ENCODE data around the gene CPN1. TPM values are rescaled to one million over a fixed set of nuclear protein-coding genes. Genes with fewer than 3 reads are reported as not detected.

The CPN1 gene
- polyA plus RNA-seq, 3 donors from 2014 or later, result not detected

DNA sequence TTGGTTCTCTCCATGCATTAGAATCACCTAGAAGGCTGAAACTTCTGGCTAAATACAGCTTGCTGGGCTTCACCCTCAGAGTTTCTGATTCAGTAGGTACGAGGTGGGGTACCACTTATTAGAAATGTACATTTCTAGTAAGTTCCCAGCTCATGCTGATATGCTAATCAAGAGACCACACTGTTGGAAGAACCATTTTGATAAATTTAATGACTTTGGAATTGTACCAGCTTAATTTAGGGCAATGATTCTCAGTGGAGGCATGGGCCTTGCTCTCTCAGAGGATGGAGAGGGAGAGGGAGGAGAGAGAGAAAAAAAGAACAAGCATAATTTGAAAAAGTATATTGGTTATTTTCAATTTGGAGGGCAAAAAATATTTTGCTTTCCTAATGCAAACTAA, 20.3 kb downstream of the CPN1 start:
- no peak for DNase-seq
- H3K36me3 Mint-ChIP-seq, result no peaks in the 10 kb centered on the region
- no peaks in the 10 kb centered on the region for H3K4me1 Mint-ChIP-seq
- H3K27ac Mint-ChIP-seq, result no peak overlapping the region
- peaks cover 2 to 10% (median 9%) of the 10 kb centered on the region in 3 donors for H3K27me3 Mint-ChIP-seq (ENCODE audit: low read depth in 3 of 3)
- H3K9me3 Mint-ChIP-seq, result no peaks in the 10 kb centered on the region
- H3K4me3 Mint-ChIP-seq, result no peak overlapping the region

DNA sequence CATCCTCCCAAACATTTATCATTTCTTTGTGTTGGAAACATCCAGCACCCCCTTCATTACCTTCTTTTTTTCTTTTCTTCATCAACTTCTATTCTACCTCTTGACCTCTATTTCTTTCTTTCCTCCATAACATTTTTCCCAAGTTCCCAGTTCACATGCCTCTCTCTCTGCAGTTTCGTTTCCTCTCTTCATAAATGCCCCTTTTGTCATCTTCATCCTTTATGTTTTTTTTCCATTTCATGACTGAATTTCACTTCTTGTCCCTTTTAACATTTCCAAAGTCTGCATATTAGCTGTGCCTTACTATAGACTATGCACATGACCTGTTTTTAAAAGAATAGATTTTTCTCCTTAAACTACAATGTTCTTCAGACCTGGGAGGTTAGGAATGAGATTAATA, 23.7 kb downstream of the CPN1 start:
- no peaks in the 10 kb centered on the region for H3K9me3 Mint-ChIP-seq
- H3K27me3 Mint-ChIP-seq (ENCODE audit: low read depth in 3 of 3), result peaks cover 0 to 13% (median 13%) of the 10 kb centered on the region in 3 donors
- no peaks in the 10 kb centered on the region for H3K36me3 Mint-ChIP-seq
- no peak overlapping the region for H3K4me3 Mint-ChIP-seq
- H3K4me1 Mint-ChIP-seq, result no peaks in the 10 kb centered on the region
- no peak overlapping the region for H3K27ac Mint-ChIP-seq
- DNase-seq, result no peak

DNA sequence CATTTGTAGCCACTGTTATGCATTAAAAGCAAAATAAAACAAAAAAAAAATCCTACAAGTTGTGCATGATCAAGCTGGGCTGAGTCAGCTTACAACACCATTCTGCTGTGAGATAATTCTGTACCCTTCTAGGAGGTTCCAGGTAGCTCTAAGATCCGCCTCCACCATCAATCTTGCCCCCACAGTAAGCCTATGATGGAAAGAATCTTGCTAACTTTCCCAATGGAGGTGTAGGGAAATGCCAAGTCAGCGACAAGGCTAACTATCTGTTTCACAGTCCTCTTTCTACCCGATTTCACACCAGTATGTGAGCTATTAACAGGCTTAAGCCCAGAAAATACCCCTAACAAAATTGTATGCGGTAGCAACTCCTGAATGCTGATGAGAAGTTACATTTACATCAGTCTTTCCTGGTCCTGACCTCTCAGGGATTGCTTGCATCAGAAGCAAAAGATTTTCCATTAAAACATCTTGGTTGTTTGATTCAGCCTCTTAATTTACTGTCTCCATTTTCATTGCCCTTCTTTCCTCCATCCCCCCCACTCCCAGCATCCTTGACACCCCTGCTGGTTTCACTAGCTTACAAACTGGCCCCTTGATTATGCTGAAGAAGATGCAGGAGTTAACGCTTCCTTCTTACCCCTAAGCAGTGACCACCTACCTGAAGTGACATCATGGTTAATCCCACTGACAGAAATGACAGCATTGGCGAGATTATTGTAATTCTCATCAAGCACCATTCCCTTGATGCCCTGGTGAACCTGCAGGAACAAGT, 27.8 kb downstream of the CPN1 start:
- no peaks in the 10 kb centered on the region for H3K4me1 Mint-ChIP-seq
- no peak overlapping the region for H3K4me3 Mint-ChIP-seq

DNA sequence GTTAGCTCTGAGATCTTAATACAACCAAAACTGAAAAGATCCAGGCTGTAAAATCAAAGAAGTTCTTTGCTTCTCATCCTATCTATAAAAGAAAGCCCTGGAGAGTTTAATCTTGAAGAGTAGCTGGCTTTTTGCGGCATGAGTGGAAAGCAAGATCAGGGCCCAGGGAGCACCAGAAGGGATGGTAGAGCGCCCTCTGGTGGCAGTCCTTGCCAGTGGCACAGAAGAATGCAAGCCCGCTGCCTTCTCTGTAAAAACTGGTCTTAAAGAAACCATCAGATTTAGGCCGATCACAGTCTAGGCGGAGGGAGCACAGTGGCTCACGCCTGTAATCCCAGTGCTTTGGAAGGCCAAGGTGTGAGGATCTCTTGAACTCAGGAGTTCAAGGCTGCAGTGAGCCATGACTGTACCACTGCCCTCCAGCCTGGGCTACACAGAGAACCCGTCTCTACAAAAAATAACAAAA, 35.6 kb downstream of the CPN1 start:
- Mint-ChIP-seq H3K27me3 (ENCODE audit: low read depth in 3 of 3) (peaks cover 2 to 4% (median 3%) of the 10 kb centered on the region in 3 donors), H3K4me3 (no peak overlapping the region), H3K27ac (no peak overlapping the region), H3K36me3 (no peaks in the 10 kb centered on the region), H3K4me1 (no peaks in the 10 kb centered on the region), H3K9me3 (no peaks in the 10 kb centered on the region)
- peak; percentile 54 to 69 (median 57) for DNase-seq

More for the DNA sequence above, 27.8 kb downstream of the CPN1 start:
- DNase-seq, result no peak
- Mint-ChIP-seq H3K36me3 (no peaks in the 10 kb centered on the region), H3K9me3 (no peaks in the 10 kb centered on the region), H3K27ac (no peak overlapping the region), H3K27me3 (ENCODE audit: low read depth in 3 of 3) (peaks cover 0 to 12% (median 8%) of the 10 kb centered on the region in 3 donors)

DNA sequence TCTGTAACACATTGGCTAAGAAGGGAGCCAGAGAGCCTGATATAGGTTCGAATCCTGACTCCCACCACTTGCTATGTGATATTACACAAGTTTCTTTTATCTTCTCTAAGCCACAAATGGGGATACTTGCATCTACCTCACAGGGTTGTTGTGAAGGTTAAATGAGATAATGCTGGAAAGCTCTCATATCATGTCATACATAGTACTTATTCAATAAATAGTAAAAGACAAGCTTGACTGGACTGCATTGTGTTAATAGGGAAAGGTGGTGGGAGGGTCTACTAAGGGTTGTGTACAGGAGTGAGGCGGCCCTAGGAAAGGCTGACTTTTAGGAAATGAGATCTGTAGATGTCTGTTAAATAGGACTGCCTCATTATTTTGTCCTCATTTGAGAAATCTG, 36.1 kb downstream of the CPN1 start:
- DNase-seq, result peak in 1 of 3 donors; percentile 0
- no peak overlapping the region for H3K27ac Mint-ChIP-seq
- no peak overlapping the region for H3K4me3 Mint-ChIP-seq
- H3K27me3 Mint-ChIP-seq (ENCODE audit: low read depth in 3 of 3), result peaks cover 2 to 4% (median 3%) of the 10 kb centered on the region in 3 donors
- H3K36me3 Mint-ChIP-seq, result no peaks in the 10 kb centered on the region
- no peaks in the 10 kb centered on the region for H3K9me3 Mint-ChIP-seq
- no peaks in the 10 kb centered on the region for H3K4me1 Mint-ChIP-seq

DNA sequence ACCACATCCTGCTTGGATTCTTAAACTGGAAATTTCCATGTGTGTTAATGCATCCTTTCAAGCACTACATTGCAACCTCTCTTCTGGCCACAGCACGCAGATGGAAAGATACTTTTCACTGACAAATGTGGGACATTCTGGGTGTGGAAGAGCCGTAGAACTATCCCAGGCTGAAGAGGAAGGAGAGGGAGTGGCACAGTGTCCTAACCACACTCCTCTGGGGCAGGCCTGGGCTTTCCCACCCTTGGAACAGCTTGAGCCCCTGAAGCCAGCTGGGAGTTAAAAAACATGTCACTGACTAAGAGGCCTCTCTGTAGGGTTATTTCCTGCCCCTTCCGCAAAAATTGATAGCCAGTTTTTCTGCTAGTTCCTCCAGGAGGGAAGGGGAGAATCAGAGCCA, 37.9 kb downstream of the CPN1 start:
- Mint-ChIP-seq H3K27me3 (ENCODE audit: low read depth in 3 of 3) (peaks cover 2 to 4% (median 3%) of the 10 kb centered on the region in 3 donors), H3K36me3 (no peaks in the 10 kb centered on the region), H3K4me3 (no peak overlapping the region), H3K27ac (no peak overlapping the region), H3K4me1 (no peaks in the 10 kb centered on the region), H3K9me3 (no peaks in the 10 kb centered on the region)
- no peak for DNase-seq

DNA sequence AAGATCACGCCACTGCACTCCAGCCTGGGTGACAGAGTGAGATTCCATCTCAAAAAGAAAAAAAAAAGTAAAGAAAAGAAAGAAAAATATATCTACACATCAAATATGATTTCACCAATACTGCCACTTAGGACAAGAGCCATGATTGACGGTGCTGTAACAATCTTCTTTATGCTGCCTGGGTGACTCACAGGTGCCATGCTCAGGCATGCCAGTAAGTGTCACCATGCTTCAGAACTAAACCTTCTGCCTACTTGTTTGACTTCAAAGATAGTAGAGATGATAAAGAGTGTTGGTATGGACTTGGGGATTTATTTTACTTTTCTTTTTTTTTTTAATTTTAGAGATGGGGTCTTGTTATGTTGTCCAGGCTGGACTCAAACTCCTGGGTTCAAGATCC, 38.3 kb downstream of the CPN1 start:
- H3K4me1 Mint-ChIP-seq, result no peaks in the 10 kb centered on the region
- H3K36me3 Mint-ChIP-seq, result no peaks in the 10 kb centered on the region
- no peak overlapping the region for H3K4me3 Mint-ChIP-seq
- DNase-seq, result no peak
- H3K9me3 Mint-ChIP-seq, result no peaks in the 10 kb centered on the region
- peaks cover 0 to 6% (median 3%) of the 10 kb centered on the region in 3 donors for H3K27me3 Mint-ChIP-seq (ENCODE audit: low read depth in 3 of 3)
- no peak overlapping the region for H3K27ac Mint-ChIP-seq

DNA sequence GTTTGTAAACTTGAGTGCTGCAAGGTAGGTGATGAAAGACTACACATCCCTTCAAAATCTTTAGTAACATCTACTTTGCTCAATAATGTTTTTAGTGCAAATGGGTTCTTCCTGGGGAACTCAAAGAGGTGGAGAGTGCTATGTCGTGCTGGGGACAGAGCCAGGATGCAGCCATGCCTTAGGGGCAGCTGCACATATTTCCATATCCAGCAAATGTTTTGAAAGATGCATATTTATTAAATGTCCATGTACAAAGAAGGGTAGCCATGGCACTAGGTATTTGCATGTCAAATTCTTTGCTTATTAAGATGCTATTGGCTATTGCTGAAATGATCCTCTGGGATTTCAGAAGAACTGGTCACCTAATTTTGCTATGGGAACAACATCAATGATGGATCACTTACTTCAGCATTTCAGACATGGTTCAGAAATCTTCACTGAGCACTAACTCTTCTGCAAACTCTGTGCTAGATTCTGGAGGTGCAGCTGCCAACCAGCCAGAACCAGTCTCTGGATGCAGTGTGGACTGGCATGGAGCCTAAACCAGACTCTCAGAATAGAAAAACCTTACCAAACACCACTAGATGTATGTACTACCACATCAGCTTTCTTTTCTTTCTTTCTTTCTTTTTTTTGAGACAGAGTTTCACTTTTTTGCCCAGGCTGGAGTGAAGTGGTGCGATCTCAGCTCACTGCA, 40.2 kb downstream of the CPN1 start:
- no peaks in the 10 kb centered on the region for H3K4me1 Mint-ChIP-seq
- no peak overlapping the region for H3K4me3 Mint-ChIP-seq
- peaks cover 0 to 18% (median 2%) of the 10 kb centered on the region in 3 donors for H3K27me3 Mint-ChIP-seq (ENCODE audit: low read depth in 3 of 3)
- no peaks in the 10 kb centered on the region for H3K9me3 Mint-ChIP-seq
- H3K27ac Mint-ChIP-seq, result no peak overlapping the region
- no peak for DNase-seq
- H3K36me3 Mint-ChIP-seq, result no peaks in the 10 kb centered on the region

DNA sequence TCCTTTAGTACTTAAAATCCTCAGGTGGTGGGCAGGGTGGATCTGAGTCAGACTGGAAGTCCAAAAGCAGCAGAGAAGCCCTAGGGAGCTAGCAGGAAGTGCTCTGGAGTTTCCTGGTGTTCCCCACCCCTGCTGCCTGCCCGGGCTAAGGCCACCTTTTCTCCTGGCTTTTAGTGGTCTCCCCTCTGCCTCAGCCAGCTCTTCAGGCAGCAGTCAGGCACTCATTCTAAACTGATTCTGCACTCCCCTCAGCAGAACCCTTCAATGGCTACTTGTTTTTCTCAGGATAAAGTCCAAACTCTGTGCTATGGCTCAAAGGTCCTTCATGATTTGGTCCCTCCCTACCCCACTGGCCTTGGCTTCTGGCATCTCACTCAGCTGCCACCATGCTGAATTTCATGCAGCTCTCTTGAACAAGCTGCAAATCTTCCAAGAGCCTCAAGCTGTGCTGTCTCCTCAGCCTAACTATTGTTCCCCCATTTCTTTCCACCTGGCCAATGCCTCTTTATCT, 43.1 kb downstream of the CPN1 start:
- Mint-ChIP-seq H3K9me3 (no peaks in the 10 kb centered on the region), H3K27me3 (ENCODE audit: low read depth in 3 of 3) (peaks cover 0 to 22% (median 5%) of the 10 kb centered on the region in 3 donors), H3K36me3 (no peaks in the 10 kb centered on the region), H3K4me3 (no peak overlapping the region), H3K27ac (no peak overlapping the region), H3K4me1 (no peaks in the 10 kb centered on the region)
- no peak for DNase-seq

DNA sequence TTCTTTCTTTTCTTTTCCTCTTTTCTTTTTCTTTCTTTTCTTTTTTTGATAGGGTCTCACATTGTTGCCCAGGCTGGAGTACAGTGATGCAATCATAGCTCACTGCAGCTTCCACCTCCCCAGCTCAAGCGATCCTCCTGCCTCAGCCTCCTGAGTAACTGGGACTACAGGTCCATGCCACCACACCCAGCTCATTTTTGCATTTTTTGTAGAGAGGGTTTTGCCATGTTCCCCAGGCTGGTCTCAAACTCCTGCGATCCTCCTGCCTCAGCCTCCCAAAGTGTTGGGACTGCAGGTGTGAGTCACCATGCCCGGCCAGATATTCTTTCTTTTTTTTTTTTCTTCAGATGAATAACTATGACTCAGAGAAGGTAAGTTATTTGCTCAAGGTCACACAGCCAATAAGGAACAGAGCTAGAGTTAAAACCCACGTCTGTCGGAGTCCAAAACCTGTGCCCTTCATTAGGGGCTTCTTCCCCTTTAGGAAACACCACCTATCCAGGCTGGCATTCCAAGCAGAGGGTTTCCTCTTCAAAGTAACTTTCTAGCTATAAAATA, 43.8 kb downstream of the CPN1 start:
- Mint-ChIP-seq H3K27ac (no peak overlapping the region), H3K9me3 (no peaks in the 10 kb centered on the region), H3K4me3 (no peak overlapping the region), H3K27me3 (ENCODE audit: low read depth in 3 of 3) (peaks cover 0 to 22% (median 5%) of the 10 kb centered on the region in 3 donors), H3K4me1 (no peaks in the 10 kb centered on the region), H3K36me3 (no peaks in the 10 kb centered on the region)
- no peak for DNase-seq

DNA sequence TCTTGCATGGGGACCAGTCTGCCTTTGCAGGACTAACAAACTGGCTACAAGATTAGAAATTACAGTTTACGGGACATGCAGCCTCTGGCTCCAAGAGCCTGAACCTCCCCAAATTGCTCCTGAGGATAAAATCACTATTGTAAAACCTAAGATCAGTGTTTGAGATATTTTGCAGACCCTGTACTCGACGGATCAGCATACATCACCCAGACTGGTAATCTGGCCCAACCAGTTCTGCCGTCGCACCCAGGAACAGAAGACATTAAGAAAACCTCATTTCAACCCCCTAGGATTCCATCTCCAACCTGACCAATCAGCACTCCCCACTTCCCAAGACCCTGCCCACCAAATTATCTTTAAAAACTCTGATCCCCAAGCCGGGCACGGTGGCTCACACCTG, 44.8 kb downstream of the CPN1 start:
- Mint-ChIP-seq H3K27ac (no peak overlapping the region), H3K4me3 (no peak overlapping the region), H3K27me3 (ENCODE audit: low read depth in 3 of 3) (peaks cover under 1 to 18% (median 5%) of the 10 kb centered on the region in 3 donors), H3K4me1 (no peaks in the 10 kb centered on the region), H3K9me3 (no peaks in the 10 kb centered on the region), H3K36me3 (no peaks in the 10 kb centered on the region)
- DNase-seq, result no peak

DNA sequence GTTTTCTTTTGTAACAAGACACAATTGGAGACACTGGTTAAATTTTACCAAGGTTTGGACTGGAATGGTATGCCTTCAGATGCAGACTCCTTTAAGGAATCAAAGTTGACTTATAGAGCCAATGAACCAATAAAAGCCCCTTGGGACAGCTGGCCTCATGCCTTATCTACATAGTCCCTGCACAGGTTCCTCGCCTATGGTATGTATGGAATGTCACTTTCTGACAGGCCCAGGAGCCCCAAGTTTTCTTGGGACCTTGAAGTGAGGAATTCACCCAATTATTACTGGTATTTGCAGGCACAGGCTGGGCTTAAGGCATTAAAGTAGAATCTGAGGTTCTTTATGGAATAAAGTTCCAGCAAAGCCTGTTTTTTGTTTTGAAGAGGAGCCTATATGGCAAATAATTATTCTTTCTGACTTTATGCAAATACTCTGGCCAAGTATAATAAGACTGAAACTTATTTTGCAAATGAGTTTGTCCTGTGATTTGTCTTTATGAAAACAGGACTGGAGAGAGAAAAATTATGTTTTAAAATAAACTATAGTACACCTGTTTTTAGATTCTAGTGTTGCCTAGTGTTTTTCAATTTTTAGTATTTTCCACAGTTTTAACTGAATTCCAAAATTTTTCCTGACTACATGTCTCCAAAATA, 47.8 kb downstream of the CPN1 start:
- Mint-ChIP-seq H3K27ac (no peak overlapping the region), H3K36me3 (no peaks in the 10 kb centered on the region), H3K4me1 (no peaks in the 10 kb centered on the region)

DNA sequence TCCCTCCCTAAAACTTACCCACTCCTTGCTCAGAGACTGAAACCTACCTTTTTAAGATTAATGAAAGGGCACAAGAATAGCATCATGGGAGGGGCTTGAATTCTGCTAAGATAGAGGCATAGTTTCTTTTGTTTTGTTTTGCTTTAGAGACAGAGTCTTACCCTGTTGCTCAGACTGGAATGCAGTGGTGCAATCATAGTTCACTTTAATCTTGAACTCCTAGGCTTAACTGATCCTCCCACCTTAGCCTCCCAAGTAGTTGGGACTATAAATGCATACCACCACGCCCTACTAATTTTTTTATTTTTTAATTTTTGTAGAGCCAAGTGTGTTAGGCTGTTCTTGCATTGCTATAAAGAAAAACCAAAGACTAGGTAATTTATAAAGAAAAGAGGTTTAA, 54.3 kb downstream of the CPN1 start:
- Mint-ChIP-seq H3K36me3 (no peaks in the 10 kb centered on the region), H3K4me3 (no peak overlapping the region), H3K4me1 (no peaks in the 10 kb centered on the region), H3K27me3 (ENCODE audit: low read depth in 3 of 3) (peaks cover 0 to 3% (median 0%) of the 10 kb centered on the region in 3 donors), H3K9me3 (no peaks in the 10 kb centered on the region), H3K27ac (no peak overlapping the region)
- DNase-seq, result no peak

More for the DNA sequence above, 47.8 kb downstream of the CPN1 start:
- H3K27me3 Mint-ChIP-seq (ENCODE audit: low read depth in 3 of 3), result peaks cover 1 to 18% (median 5%) of the 10 kb centered on the region in 3 donors
- no peak overlapping the region for H3K4me3 Mint-ChIP-seq
- DNase-seq, result no peak
- H3K9me3 Mint-ChIP-seq, result no peaks in the 10 kb centered on the region
